ENCODE results near the gene MRPS2.
"Not testable (repeated sequence)": the region's sequence is repeated elsewhere in the genome, so short reads cannot be mapped to it uniquely, and the experiment has no call there.

Gene MRPS2

DNA sequence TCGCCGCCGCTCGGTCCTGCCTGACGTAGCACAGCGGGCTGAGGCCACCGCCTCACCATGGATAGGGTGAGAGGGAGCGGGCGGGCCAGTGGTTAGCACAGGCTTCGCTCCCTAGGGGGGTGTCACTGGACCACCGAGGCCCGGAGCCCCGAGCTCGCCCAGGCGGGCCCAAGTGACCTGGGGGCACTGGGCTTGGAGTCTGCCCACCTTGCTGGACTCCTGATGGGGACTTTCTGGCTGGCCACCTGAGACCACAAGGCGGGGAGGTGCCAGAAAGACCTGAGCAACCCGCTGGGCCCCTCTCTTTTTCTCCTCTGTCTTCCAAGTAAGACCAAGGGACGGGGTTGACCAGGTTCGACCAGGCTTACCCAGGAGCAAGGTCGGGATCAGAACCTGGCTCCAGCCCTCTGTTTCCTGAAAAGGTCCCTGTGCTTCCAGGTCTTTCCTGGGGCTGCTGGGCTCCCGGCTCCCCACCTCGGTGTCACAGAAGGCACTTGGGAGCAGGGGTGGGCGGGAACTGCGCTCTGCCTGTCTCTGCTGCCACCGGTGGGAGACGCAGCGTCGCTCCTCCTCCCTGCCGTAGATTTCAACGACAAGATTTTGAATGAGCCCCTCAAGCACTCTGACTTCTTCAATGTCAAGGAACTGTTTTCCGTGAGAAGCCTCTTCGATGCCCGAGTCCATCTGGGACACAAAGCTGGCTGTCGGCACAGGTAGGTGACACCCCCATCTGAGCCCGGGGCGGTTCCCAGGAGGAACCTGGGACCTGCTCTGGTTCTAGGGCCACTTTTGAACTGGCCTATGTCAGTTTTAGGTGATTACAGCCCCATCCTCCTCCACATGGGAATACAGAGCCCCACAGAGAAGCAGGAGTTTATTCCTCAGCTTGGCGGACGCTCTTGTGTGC is 1.0 kb downstream of the MRPS2 start:
- DNase-seq: no peak

DNA sequence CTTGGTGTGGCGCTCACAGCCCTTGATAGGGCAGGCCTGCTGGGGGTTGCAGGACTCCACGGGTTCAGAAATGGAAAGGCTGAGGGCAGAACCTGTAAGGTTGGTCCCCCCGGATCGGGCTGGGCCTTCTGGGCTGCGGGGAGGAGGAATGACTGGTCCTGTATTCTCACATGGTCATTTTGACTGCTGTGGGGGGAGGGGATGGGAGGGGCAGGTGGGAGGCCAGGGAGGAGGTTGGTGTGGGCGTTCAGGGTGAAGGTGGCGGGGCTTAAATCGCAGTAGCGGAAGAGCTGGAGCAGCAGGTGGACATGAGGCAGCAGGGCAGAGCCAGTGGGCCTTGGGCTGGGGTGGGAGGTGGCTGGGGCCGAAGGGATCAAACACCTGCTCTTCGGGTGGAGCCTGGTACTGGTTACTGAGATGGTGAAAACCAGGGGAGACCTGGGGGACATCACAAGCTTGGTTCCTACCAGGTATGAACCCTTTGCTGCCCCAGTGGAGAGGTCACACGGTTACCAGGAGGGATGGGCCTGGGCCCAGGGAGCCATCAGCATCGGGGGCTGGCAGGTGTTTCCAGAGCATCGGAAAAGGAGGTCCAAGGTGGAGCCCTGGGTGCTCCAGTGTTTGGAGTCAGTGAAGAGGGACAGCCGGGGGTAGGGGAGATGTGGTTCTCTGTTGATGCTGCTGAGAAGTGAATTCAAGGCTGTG is 1.8 kb downstream of the MRPS2 start:
- DNase-seq: no peak

DNA sequence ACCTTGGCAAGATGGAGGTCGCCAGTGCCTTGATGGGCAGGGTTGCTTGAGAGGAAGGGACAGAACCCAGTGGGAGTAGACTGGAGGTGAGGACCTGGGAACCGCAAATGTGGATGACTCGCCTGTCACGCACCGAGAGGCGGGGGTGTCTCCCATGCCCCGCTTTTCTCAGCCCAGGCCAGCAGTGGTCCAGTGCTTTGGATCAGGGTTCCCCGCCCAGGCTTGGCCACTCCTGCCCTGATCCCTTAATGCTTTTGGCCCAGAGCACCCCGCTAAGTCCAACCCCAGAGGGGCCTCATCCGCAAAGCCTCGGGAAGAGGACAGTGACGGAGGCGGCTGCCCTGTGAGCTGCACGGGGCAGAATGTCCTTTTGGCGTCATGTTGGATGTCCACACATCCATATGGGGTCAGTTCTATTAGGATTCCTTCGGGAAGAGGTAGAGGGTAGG is 2.4 kb downstream of the MRPS2 start:
- no peak for DNase-seq

DNA sequence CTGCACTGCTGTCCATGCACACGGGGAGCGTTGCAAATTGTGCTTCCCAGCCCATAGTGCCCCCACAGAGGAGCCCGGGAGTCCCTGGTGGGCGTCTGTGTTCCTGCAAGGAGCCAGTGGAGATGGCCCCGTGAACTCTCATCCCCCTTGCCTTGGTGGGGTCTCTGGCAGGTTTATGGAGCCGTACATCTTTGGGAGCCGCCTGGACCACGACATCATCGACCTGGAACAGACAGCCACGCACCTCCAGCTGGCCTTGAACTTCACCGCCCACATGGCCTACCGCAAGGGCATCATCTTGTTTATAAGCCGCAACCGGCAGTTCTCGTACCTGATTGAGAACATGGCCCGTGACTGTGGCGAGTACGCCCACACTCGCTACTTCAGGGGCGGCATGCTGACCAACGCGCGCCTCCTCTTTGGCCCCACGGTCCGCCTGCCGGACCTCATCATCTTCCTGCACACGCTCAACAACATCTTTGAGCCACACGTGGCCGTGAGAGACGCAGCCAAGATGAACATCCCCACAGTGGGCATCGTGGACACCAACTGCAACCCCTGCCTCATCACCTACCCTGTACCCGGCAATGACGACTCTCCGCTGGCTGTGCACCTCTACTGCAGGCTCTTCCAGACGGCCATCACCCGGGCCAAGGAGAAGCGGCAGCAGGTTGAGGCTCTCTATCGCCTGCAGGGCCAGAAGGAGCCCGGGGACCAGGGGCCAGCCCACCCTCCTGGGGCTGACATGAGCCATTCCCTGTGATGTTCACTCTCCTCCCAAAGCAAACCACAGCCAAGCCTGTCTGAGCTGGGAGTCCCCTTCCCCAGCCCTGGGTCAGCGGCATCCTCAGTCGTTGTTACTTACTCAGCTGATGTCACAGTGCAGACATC is 3.1 kb downstream of the MRPS2 start:
- DNase-seq: no peak

DNA sequence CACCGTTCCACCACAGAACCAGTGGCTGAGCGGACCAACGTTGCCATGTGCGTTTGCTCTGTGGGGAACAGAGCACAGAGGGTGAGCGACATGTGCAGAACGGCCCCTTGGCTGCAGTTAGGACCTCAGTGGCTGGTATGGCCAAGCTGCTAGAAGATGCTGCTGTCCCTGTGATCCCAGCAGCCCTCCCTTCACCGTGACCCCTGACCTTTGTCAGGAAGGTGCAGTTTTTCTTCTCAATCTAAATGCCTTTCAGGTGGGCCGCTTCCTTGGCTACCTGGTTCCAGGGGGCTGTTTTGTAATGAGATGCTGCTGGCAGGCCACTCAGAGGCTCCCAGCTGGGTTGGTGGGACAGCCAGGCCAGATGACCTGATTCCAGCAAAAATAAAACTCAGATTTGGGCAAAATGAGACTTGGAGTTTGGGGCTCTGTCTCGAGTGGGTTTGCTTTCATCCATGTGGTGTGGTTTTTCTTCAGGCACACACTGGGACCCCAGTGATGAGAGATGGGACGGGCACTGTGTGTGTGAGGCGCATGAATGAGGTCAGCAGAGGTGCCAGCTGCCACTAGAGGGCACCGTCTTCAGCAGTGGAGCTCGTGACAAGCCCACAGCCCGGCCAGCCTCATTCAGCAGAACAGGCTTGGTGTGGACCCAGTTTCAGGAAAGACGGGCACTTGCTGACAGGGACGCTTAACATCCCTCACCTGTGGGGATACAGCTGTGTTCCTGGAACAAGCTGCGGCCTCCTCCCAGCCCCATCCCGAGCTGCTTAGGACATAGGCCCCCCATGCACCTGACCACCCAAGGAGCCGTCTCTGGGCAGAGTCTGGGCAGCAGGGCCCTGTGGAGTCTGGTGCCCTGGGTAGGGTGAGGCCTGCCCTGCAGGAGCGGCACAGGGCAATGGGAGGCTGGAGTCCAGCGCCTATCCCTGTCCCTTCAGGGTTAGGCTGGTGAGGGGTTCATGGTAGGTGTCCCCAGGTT is 4.1 kb downstream of the MRPS2 start:
- DNase-seq: no peak

DNA sequence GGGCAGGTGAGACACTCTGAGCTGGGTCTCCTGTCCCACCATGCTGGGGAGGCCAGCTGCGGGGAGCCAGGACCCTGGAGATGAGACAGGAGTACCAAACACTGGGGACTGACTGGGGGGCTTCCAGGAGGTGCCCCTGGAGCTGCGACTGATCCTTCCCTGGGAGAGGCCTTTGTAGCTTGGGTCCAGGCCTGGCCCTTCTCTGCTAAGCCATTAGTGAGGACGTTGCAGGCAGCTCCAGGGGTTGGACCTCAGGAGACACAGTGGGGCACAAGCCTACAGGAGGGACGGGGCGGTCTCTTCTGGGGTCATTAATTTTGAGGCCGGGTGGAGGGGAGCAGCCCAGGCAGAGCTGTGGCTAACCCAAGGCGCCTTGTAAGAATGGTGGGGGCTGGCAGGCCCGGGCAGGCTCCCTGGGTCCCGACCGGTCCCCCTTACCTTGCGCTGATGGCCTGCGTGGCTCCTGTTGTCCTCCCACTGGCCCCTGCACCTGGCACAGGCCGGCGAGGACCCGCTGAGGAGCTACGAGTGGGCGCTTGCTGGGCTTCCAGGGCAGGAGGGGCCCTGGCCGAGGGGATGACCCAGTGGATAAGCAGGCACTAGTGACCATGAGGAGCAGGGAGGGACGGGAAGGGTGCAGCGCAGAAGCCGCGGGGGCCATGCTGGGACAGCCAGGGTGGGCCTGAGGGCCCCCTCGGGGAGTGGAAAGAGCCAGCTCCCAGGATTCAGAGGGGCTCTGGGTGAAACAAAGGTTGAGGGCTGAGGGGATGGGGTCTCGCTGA is 5.1 kb downstream of the MRPS2 start:
- no peak for DNase-seq

DNA sequence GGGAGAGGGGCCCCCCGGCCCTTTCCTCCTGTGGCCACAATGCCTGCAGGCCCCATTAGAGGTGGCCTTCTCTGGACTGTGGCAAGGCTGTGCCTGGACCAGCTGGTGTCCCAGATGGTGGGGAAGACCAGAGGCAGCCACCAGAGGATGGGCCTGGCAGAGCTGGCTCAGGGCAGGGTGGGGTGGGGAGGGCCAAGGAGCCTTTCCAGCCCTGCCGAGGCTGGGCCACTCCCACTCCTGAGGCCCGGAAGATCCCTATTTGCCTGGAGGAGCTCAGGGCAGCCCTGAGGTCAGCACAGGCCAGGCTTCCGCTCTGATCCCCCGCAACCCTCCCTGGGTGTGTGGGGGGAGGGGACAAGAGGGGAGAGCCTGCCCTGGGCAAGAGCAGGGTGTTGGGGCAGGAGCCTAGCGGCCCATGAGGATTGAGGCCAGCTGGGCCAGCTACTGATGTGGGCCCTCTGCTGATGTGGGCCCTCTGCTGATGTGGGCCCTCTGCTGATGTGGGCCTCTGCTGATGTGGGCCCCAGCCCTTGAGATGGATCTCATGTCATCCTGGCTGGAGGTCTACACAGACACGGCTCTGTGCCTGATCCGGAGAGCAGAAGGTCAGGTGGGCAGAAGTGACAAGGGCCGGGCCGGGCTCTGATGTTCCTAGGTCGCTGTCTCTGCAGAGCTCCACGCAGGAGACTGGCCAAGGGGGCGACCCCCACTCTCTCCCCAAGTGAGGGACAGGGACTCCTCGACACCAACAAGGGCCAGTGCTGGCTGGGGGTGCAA is 6.0 kb downstream of the MRPS2 start:
- no peak for DNase-seq

DNA sequence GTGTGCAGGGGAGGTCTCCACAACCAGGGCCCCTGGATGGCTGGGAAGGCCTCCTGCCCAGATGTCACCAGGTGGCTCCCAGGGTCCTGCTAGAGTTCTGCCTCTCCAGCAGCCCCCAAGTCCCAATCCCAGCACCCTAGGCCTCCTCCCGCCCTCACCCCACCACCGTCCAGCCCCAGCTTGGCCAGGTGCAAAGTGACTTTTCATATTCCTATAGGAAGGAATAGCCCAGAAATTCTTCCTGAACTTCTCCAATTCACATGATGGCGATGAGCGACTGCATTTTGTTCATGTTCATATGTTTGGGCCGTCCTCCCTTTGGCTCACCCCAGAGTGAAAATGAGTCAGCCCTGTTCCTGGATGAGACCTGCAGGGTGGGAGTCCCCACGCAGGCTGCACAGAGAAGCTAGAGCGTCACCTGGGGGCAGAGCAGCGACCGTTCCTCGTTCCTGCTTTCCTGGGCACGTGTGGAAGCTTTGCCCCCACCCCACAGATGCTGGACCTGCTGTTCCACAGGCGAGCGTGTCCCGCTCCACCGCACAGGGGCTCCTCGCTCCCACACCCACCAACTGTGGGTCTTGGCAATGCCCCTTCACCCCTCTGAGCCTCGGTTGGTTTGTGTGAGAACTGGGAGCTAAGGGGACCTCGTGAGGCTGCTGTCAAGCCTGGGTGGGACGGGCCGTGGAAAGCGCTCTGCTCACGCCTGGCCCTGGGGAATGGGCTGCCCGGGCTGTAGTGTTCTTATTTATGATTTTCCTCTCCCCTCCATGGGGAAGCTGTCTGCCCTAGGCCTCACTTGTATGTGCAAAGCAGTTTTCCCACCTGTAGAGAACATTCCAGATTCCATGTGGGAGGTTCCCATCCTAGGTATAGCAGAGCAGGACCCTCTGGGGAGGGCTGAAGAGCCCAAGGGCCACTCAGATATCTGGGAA is 6.9 kb downstream of the MRPS2 start:
- DNase-seq: no peak

DNA sequence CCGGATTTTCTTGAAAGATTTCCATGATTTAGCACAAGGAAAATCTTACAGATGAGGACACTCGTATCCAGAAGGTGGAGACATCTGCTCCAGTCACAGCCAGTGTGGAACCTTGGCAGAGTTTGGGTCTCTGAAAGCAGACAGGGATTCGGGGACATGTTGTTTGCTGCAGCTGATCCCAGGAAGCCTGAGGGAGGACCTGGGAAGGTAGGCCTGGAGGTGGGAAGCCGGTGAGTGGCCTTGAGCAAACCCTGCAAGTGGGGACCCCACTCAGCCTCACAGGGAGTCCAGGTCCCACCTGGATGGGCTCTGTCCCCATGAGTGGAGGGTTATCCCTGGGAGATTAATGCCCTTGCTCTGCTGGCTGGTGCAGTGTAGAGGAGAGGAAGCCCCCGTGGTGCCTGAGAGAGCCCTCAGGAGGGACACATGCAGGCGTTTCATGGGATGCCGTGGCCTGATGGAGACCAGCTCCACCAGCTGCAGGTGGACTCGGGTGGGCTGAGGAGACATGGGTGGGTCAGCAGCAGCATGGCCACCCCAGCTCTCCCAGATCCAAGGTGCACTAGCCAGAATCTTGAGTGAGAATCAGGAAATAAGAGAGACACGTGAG is 7.8 kb downstream of the MRPS2 start:
- no peak for DNase-seq

DNA sequence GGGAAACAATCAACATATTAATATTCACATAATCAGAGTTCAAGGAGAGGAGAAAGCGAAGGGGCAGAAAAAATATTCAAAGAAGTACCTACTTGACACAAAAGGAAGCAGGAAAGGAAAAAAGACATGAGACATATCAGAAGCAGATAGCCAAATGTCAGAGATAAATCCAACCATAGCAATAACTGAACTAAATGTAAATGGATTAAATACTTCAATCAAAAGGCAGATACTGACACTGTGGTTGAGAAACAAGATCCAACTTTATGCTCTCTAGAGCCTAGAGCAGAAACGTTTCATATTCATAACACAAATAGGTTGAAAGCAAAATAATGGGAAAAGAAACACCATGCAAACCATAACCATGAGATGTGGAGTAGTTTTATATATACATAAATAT is 9.0 kb downstream of the MRPS2 start:
- no peak for DNase-seq

DNA sequence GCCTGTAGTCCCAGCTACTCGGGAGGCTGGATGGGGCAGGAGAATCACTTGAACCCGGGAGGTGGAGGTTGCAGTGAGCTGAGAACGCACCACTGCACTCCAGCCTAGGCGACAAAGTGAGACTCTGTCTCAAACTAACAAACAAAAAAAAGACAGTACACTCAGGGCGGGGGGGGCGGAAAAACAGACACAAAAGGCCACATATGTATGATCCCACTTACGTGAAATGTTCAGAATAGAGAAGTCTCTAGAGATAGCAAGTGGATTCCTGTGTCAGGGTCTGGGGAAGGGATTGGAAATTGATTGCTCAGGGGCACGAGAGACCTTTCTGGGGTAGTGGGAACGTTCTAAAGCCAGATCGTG is 11.7 kb downstream of the MRPS2 start:
- no peak for DNase-seq

DNA sequence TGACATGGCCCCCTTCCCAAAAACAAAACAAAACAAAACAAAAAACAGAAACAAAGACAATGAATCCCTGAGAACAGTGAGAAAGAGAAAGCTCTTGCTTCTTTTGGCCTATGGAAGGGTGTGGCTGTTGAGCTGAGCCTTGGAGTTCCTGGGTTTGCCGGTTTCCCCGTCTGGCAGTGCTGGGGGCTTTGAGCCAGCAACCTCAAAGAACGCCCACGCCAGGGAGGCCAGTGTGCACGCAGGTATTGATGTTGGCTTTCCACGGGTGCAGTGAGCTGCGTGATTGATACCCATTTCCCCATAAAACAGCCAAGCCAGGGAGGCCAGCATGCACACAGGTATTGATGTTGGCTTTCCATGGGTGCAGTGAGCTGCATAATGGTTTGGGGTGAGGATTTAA is 12.4 kb downstream of the MRPS2 start:
- DNase-seq: no peak

DNA sequence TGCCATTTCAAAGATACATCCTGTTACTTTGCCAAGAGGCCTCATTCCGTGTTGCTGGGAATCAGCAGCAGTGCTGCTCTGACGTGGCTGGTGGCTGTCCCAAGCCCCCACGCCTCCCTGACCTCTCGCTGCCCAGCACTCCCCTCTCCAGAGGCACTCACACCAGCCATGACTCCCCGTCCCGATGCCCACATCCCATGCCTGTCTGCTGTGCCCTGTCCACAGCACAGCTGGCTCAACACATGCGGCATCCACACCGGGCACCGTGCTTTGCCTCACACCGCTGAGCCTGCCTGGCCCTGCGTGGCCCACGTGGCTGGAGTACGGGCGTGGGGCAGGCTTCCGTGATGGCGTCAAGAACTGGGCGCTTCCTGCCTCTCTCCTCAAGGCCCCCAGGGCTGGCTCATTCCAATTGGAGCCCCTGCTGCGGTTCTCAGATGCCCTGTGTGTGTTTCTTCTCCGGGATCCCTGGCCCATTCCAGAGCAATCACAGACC is 12.9 kb downstream of the MRPS2 start:
- DNase-seq: no peak

DNA sequence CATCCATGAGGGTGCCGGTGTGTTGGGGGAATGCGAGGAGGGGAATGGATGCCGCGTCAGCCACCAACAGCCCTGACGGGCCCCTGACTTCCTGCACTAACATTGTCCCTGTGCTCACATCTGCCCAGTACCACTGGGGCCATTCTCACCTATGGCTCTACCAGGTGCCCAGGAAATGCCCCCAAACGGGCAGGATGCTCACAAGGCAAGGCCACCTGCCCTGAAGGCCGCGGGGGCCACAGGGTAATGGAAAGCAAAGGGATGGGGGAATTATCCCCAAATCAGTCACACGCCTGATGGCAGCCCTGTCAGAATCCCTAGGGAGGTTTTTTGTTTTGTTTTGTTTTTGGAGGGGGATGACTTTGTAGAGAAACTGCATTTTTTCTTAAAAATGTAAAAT is 13.4 kb downstream of the MRPS2 start:
- DNase-seq: not testable (repeated sequence)

DNA sequence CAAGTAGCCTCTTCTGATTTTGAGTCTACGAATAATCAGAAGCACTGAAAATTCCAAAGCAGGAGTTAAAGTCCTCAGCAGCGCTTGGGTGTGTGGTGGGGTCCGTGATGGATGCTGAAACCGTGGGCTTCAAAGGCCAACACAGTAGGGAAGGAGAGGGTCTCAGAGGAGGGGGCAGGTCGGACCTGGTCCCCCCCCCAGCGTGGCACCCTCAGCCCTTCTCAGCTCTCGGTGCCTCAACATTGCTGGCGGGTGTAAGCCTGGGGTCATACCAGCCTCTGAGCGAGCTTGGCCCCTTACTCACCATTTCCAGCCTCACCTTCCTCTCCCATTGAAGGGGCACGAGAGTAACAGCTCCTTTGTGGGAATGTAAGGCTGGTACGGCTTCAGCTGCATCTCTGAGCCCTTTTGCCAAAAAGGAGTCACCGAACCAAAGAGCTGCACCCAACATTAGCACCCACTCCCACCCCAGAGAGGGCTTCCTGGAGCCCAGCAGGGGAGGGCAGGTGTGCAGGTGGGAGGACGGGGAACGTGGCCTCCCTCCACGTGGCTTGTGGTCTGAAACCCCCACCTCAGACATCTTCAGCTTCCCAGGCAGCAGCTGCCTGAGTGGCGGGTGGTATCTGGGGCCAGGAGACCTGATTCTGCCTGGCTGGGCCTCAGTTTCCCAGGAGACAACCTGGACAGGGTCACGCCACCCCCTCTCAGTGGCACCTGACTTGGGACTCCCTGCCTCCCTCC is 14.0 kb downstream of the MRPS2 start:
- DNase-seq: no peak

DNA sequence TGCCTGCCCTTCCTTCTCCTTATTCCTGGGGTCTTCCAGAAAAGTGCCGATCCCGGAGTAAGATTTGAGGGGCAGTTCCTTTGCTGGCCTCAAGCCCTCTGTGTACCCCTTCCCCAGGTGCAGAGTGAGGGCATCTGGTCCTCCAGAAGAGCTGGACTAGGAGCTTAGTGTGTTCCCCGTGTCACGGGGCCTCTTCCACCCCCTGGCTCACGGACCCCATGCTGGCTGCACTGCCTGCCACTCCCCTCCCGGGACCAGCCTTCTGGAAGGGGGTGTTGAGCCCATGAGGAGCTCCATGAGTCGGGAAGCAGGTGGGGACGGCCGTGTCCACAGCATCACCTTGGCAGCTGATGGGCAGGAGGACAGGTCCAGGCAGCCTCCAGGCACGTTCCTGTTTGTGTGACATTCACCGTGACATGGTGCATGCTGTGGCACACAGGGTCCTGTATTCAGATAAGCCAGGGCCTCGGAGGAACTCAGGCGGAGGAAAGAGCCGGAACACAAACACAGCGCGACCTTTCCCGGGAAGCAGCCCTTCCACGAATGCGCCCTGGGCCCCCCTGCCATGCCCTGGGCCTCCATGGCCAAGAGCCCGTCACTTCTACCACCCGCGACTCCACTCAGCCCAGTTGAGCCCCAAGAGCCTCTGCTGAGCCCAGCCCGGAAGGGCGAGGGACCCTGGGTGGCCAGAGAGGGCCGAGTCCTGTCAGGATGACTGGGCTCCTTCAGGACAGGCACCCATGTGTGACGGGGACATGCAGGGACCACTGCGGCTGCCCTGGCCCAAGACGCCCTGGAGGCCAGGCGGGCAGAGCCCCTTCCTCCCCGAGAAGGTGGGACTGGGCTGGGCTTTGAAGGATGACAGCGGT is 14.8 kb downstream of the MRPS2 start:
- no peak for DNase-seq
